GM12891 (cell line): Measurements from ENCODE around the gene ABCG1.

ENCODE experiments used
- DNase-seq: peaks from one replicate; pipeline ENCODE4 v3.0.0; 2011; ENCODE audit warnings: low spot score; ENCODE audit not compliant: insufficient read length
- FAIRE-seq: peaks from 2 replicates; lab custom pipeline; 2011; peaks lifted over from hg19 to GRCh38; lab: Jason Lieb, UNC
- PAX5 ChIP-seq: IDR thresholded peaks from 2 replicates; pipeline ENCODE4 v1.6.1; 2011; ENCODE audit warnings: low read length, moderate library complexity, mild to moderate bottlenecking; ENCODE audit not compliant: insufficient read depth, severe bottlenecking
- POLR2A ChIP-seq: IDR thresholded peaks from 2 replicates; pipeline ENCODE4 v1.6.1; 2011; ENCODE audit warnings: low read depth, low read length, control low read depth
- POLR2AphosphoS5 ChIP-seq: IDR thresholded peaks from 2 replicates; pipeline ENCODE4 v1.6.1; 2011; ENCODE audit warnings: low read depth, low read length, control low read depth
- POU2F2 ChIP-seq: IDR thresholded peaks from 2 replicates; pipeline ENCODE4 v1.6.1; 2011; ENCODE audit warnings: low read depth, mild to moderate bottlenecking, control low read depth, low read length, moderate library complexity
- SPI1 ChIP-seq: IDR thresholded peaks from 2 replicates; pipeline ENCODE4 v1.6.1; 2011; ENCODE audit warnings: low read depth, low read length, control low read depth
- TAF1 ChIP-seq: IDR thresholded peaks from 2 replicates; pipeline ENCODE4 v1.6.1; 2011; ENCODE audit warnings: low read depth, low read length, control low read depth

Gene ABCG1

GRCh38 chr21:42191696-42192595 lies 27.0 kb upstream of the ABCG1 start:
- DNase-seq, result no peak
- FAIRE-seq, result no peak
- TF ChIP-seq PAX5 (no peak), POU2F2 (no peak), POLR2A (no peak), TAF1 (no peak), POLR2AphosphoS5 (no peak), SPI1 (no peak)

- DNase-seq (no peak), FAIRE-seq (no peak)
- TF ChIP-seq POU2F2, result no peak
Measured at GRCh38 chr21:42193131-42193671, 25.7 kb upstream of the ABCG1 start.

GRCh38 chr21:42193721-42194120 lies 25.2 kb upstream of the ABCG1 start:
- DNase-seq (no peak), FAIRE-seq (no peak)
- TF ChIP-seq TAF1 (no peak), SPI1 (no peak), PAX5 (no peak)

GRCh38 chr21:42194863-42195262 lies 24.1 kb upstream of the ABCG1 start:
- DNase-seq (no peak), FAIRE-seq (no peak)
- TF ChIP-seq POLR2AphosphoS5 (no peak), POU2F2 (no peak), PAX5 (no peak), POLR2A (no peak), SPI1 (no peak), TAF1 (no peak)

GRCh38 chr21:42195378-42196031 lies 23.4 kb upstream of the ABCG1 start:
- DNase-seq, result no peak
- FAIRE-seq, result no peak
- TF ChIP-seq POLR2AphosphoS5 (no peak), POLR2A (no peak), TAF1 (no peak), POU2F2 (no peak), PAX5 (no peak), SPI1 (no peak)

- TF ChIP-seq POLR2A (no peak), POLR2AphosphoS5 (no peak), TAF1 (no peak), PAX5 (no peak), SPI1 (peak; percentile 96), POU2F2 (no peak)
- DNase-seq, result peak; percentile 31
- FAIRE-seq, result peak; percentile 87
Measured at GRCh38 chr21:42198929-42199867, 19.7 kb upstream of the ABCG1 start.

GRCh38 chr21:42199868-42200463 lies 19.0 kb upstream of the ABCG1 start:
- no peak for TF ChIP-seq POU2F2
- no peak for TF ChIP-seq TAF1
- TF ChIP-seq PAX5, result no peak
- no peak for TF ChIP-seq POLR2A
- TF ChIP-seq POLR2AphosphoS5, result no peak
- TF ChIP-seq SPI1, result no peak
- no peak for FAIRE-seq
- no peak for DNase-seq

- DNase-seq, result no peak
- no peak for FAIRE-seq
- no peak for TF ChIP-seq PAX5
- no peak for TF ChIP-seq POLR2AphosphoS5
- TF ChIP-seq TAF1, result no peak
- TF ChIP-seq SPI1, result no peak
- no peak for TF ChIP-seq POU2F2
- no peak for TF ChIP-seq POLR2A
Measured at GRCh38 chr21:42200906-42201614, 17.9 kb upstream of the ABCG1 start.
